ENCODE measurements around the gene SRGAP2B.
"Not testable (repeated sequence)": the region's sequence is repeated elsewhere in the genome, so short reads cannot be mapped to it uniquely, and the experiment has no call there.

Gene SRGAP2B

GRCh38 chr1:144995833-144996410 is 99.2 kb downstream of the SRGAP2B start:
- H3K27ac ChIP-seq, result not testable (repeated sequence)

- H3K27ac ChIP-seq, result not testable (repeated sequence)
Observed at GRCh38 chr1:144992915-144993314, 102.2 kb downstream of the SRGAP2B start.

GRCh38 chr1:144990611-144991010 is 104.5 kb downstream of the SRGAP2B start:
- not testable (repeated sequence) for H3K27ac ChIP-seq

- H3K27ac ChIP-seq, result not testable (repeated sequence)
Observed at GRCh38 chr1:144987131-144987530, 108.0 kb downstream of the SRGAP2B start.

- H3K27ac ChIP-seq, result not testable (repeated sequence)
Observed at GRCh38 chr1:144986171-144986860, 108.8 kb downstream of the SRGAP2B start.

GRCh38 chr1:144985550-144986170 is 109.5 kb downstream of the SRGAP2B start:
- H3K27ac ChIP-seq, result not testable (repeated sequence)

GRCh38 chr1:144982802-144983525 is 112.2 kb downstream of the SRGAP2B start:
- not testable (repeated sequence) for H3K27ac ChIP-seq

GRCh38 chr1:144981157-144981556 is 114.0 kb downstream of the SRGAP2B start:
- H3K27ac ChIP-seq, result not testable (repeated sequence)

- H3K27ac ChIP-seq, result not testable (repeated sequence)
Observed at GRCh38 chr1:144979960-144980595, 115.0 kb downstream of the SRGAP2B start.

- H3K27ac ChIP-seq, result not testable (repeated sequence)
Observed at GRCh38 chr1:144977856-144978255, 117.3 kb downstream of the SRGAP2B start.

GRCh38 chr1:144971936-144972335 is 123.2 kb downstream of the SRGAP2B start:
- not testable (repeated sequence) for H3K27ac ChIP-seq

- H3K27ac ChIP-seq, result not testable (repeated sequence)
Observed at GRCh38 chr1:144966488-144966887, 128.6 kb downstream of the SRGAP2B start.

GRCh38 chr1:144964765-144965164 is 130.4 kb downstream of the SRGAP2B start:
- H3K27ac ChIP-seq, result not testable (repeated sequence)

GRCh38 chr1:144964186-144964585 is 130.9 kb downstream of the SRGAP2B start:
- H3K27ac ChIP-seq, result not testable (repeated sequence)

- H3K27ac ChIP-seq, result not testable (repeated sequence)
Observed at GRCh38 chr1:144963571-144963970, 131.6 kb downstream of the SRGAP2B start.

GRCh38 chr1:144961604-144962583 is 133.2 kb downstream of the SRGAP2B start:
- not testable (repeated sequence) for H3K27ac ChIP-seq

GRCh38 chr1:144960929-144961488 is 134.1 kb downstream of the SRGAP2B start:
- not testable (repeated sequence) for H3K27ac ChIP-seq

GRCh38 chr1:144948390-144948789 is 146.7 kb downstream of the SRGAP2B start:
- not testable (repeated sequence) for H3K27ac ChIP-seq

- not testable (repeated sequence) for H3K27ac ChIP-seq
Observed at GRCh38 chr1:144947495-144947894, 147.6 kb downstream of the SRGAP2B start.
